Small intestine (tissue), 7 donors: Measurements from ENCODE around the gene SDK2. TPM values are rescaled to one million over a fixed set of nuclear protein-coding genes. Genes with fewer than 3 reads are reported as not detected.

Experiments used
- DNase-seq, 2 donors: peaks; one replicate each; pipeline versions ENCODE4 v3.0.0 to v3.0.0-alpha.2; 2013
- FAIRE-seq: peaks from 2 replicates; lab custom pipeline; 2012; peaks lifted over from hg19 to GRCh38; lab: Jason Lieb, UNC
- H3K27ac ChIP-seq, 3 donors: one replicate each; pipeline ENCODE4 v1.5.1; 2013; ENCODE audit warnings: low read length in 2 of 3, mild to moderate bottlenecking in 2 of 3, control low read depth in 1 of 3, inconsistent platforms in 1 of 3, low read depth in 1 of 3, moderate library complexity in 1 of 3
- H3K27me3 ChIP-seq, 3 donors: one replicate each; pipeline ENCODE4 v1.6.1; 2013; ENCODE audit warnings: low read length in 3 of 3, inconsistent platforms in 1 of 3; ENCODE audit not compliant: control insufficient read depth in 3 of 3, insufficient read depth in 3 of 3
- H3K36me3 ChIP-seq, 3 donors: one replicate each; pipeline ENCODE4 v1.6.1; 2013; ENCODE audit warnings: low read length in 3 of 3, inconsistent platforms in 1 of 3, low read depth in 1 of 3, mild to moderate bottlenecking in 1 of 3, moderate library complexity in 1 of 3; ENCODE audit not compliant: control insufficient read depth in 3 of 3, insufficient read depth in 2 of 3
- H3K4me1 ChIP-seq, 3 donors: one replicate each; pipeline ENCODE4 v1.6.1; 2013; ENCODE audit warnings: low read length in 2 of 3, inconsistent platforms in 1 of 3, low read depth in 1 of 3, mild to moderate bottlenecking in 1 of 3, moderate library complexity in 1 of 3; ENCODE audit not compliant: control insufficient read depth in 3 of 3, insufficient read depth in 2 of 3
- H3K4me3 ChIP-seq, 3 donors: one replicate each; pipeline ENCODE4 v1.5.1; 2013; ENCODE audit warnings: low read length in 3 of 3, control low read depth in 1 of 3, inconsistent platforms in 1 of 3, low read depth in 1 of 3, mild to moderate bottlenecking in 1 of 3, moderate library complexity in 1 of 3
- H3K9me3 ChIP-seq, 2 donors: one replicate each; pipeline ENCODE4 v1.6.1; 2013; ENCODE audit warnings: low read depth in 1 of 2, low read length in 1 of 2; ENCODE audit not compliant: control insufficient read depth in 2 of 2, insufficient read depth in 1 of 2
- WGBS, 3 donors: extraction: QIAGEN DNeasy Blood & Tissue Kit; methylation state at CpG; one replicate each; pipeline ENCODE4 v1.1.7; 2013; 5-methylcytosine and 5-hydroxymethylcytosine counted together
- polyA plus RNA-seq, 4 donors: library from polyadenylated mRNA; stranded (reverse) in 3 of 4; unstranded in 1 of 4; fragments of 200-250 nt in 3 of 4; fragments of 120-200 nt in 1 of 4; gene quantifications; one replicate each; pipeline versions ENCODE4 v1.2.1 to v1.2.3, GENCODE V29; 2013
- donor health status: healthy with polysubstance abuse.
- donor health status: control.
- donor health status: control.
- donor health status: Bipolar disorder and iron deficiency.
- donor health status: healthy.

SDK2 gene
- polyA plus RNA-seq, 4 donors: under 0.01 to 1.1 (median 0.10) TPM

DNA sequence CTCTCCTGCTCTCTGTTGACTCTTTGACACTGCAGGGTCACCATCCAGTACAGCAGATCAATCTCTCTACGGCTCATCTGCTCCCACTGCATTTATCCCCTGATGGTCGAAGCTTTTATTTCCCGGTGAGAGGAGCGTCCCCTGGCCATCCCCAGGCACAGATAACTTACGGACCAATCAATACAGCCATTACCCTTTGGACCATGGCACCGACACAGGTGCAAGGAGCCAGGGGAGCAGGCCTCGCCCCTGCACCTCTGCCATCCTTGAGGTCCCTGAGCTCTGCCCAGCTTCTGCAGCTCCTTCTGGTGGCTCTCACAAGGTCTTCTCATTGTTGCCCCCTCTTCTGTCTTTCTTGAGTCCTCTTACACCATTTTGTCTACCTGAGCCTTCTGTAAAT lies 115.6 kb downstream of the SDK2 start:
- no peaks in the 10 kb centered on the region for H3K27me3 ChIP-seq
- H3K4me1 ChIP-seq: no peaks in the 10 kb centered on the region
- DNase-seq (peak in 1 of 2 donors; percentile 14), FAIRE-seq (no peak)
- no peaks in the 10 kb centered on the region for H3K36me3 ChIP-seq
- WGBS, 3 donors: 18 to 55% (median 30%) methylated on average over 7 of the region's 7 CpGs
- H3K27ac ChIP-seq: no peak overlapping the region
- H3K9me3 ChIP-seq: no peaks in the 10 kb centered on the region
- no peak overlapping the region for H3K4me3 ChIP-seq

DNA sequence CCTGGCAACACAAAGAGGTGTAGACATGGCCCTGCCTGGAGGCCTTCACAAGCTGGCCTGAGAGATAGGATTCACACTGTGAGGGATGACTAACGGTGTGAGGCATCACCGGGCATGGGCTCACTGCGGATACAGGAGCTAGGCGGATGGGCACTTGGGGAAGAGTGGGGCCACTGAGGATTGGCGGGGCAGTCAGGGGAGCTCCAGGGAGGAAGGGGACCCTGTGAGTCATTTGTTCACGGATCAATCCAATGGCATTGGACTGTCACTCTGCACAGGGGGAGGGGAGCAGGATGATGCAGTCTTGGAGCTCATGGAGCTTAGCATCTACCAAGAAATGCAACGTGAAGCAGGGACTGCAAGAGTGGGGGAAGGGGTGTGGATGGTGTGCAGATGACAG lies 117.3 kb downstream of the SDK2 start:
- H3K9me3 ChIP-seq: no peaks in the 10 kb centered on the region
- no peak for DNase-seq
- H3K4me1 ChIP-seq: no peaks in the 10 kb centered on the region
- H3K27me3 ChIP-seq: no peaks in the 10 kb centered on the region
- no peak for FAIRE-seq
- WGBS, 3 donors: 82 to 87% (median 83%) methylated on average over 7 of the region's 7 CpGs
- no peak overlapping the region for H3K4me3 ChIP-seq
- H3K36me3 ChIP-seq: no peaks in the 10 kb centered on the region
- H3K27ac ChIP-seq: no peak overlapping the region

DNA sequence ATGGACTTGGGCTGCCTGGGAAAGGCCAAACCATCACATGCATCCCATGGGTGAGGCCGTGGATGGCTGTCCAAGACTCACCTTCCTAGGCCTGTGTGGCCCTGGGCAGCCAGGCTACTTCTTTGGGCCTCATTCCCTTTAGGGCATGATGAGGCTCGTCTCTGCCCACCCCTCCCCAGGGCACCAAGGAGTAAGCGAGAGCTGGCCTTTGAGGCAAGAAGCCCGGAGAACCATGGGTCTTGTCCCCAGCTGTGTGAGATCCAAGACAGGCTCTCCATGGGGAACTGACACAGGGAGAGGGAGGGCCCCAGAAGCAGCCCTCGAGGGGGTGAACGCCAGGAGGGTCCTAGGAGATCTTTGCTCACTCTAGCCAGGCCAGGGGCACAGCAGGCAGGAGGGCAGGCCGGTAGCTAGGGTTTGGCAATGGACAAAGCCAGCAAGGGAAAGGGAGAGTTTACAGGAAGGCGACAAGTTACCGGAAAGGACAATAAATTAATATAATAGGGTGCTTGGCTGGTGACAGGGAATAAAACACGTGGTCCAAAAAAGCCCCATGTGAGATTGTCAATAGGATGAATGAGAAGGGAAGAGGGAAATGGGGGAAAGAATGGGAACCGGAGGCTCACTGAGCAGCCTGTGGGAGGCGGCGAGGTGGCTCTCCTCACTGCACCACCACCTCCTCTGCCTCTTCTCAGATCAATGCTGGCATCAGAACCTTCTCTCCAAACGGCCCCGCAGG lies 119.1 kb downstream of the SDK2 start:
- Histone ChIP-seq H3K9me3 (no peaks in the 10 kb centered on the region), H3K27me3 (no peaks in the 10 kb centered on the region), H3K27ac (no peak overlapping the region), H3K4me3 (no peak overlapping the region), H3K4me1 (no peaks in the 10 kb centered on the region), H3K36me3 (no peaks in the 10 kb centered on the region)
- DNase-seq (no peak), FAIRE-seq (no peak)
- WGBS, 3 donors: 78 to 82% (median 81%) methylated on average over 14 to 15 of the region's 15 CpGs

DNA sequence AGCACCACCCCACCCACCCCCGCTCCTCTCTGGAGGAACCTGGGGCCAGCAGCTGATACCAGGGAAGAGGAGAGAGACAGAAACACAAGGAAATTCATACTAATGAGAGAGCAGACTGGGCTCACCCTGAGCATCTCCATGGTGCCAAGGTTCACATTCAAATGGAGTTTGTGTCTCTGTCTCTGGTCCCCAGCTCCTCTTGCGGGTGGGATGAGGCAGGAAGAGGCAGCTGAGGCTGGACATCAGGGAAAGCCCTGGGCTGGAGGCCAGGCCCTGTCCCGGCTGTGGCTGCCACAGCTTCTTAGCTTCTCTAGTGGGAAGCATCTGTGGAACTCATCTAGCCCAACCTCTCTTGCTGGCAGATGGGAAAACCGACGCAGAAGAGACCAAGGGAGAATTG lies 121.5 kb downstream of the SDK2 start:
- Histone ChIP-seq H3K27ac (no peak overlapping the region), H3K36me3 (no peaks in the 10 kb centered on the region), H3K4me1 (no peaks in the 10 kb centered on the region), H3K4me3 (no peak overlapping the region), H3K27me3 (no peaks in the 10 kb centered on the region), H3K9me3 (no peaks in the 10 kb centered on the region)
- no peak for FAIRE-seq
- WGBS, 3 donors: 80 to 83% (median 82%) methylated on average over 5 of the region's 5 CpGs
- DNase-seq: no peak

DNA sequence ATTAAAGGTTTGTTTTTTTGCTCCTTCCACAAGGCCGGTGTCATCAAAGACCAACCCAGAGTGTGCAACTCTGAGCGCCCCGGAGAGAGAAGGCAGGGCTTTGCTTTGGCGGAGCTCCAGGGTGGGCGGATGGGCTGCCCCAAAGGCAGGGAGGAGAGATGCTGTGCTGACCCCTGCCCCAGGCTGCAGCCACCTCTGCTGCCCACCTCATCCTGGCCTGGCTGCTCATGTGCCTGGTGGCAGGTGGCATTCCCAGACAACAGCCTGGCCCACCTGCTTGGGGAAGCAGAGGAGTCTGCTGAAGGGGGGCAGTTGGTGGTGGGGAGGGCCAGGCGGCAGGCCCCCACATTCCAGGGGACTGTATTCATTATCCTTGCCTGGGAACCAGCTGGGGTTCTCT lies 122.1 kb downstream of the SDK2 start:
- no peaks in the 10 kb centered on the region for H3K27me3 ChIP-seq
- no peak for DNase-seq
- no peak overlapping the region for H3K27ac ChIP-seq
- WGBS, 3 donors: 69 to 87% (median 83%) methylated on average over 6 of the region's 6 CpGs
- no peak for FAIRE-seq
- H3K36me3 ChIP-seq: no peaks in the 10 kb centered on the region
- H3K4me3 ChIP-seq: no peak overlapping the region
- no peaks in the 10 kb centered on the region for H3K9me3 ChIP-seq
- H3K4me1 ChIP-seq: no peaks in the 10 kb centered on the region

DNA sequence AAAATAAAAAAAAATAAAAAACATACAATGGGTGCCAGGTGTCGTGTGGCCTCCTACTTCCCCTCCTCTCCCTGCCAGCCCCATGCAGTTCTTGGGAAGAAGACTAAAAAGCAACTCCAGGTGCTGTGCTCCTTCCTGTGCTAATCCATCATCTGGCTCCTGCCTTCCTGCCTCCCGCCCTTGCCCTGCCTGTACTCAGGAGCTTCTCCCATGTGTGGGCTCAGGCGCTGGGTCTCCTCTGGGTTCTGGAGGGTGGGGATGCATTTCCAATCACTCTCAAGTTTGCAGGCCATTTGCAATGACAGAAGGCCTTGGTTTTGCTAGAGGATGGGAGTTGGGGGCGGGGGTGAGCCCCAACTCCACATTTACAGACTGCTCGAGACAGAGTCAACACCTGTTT lies 122.9 kb downstream of the SDK2 start:
- Histone ChIP-seq H3K4me1 (no peaks in the 10 kb centered on the region), H3K4me3 (no peak overlapping the region), H3K27ac (no peak overlapping the region), H3K9me3 (no peaks in the 10 kb centered on the region), H3K36me3 (no peaks in the 10 kb centered on the region), H3K27me3 (no peaks in the 10 kb centered on the region)
- FAIRE-seq (no peak), DNase-seq (no peak)
- 58 to 78% (median 78%) methylated on average over 5 of the region's 5 CpGs for WGBS, 3 donors

DNA sequence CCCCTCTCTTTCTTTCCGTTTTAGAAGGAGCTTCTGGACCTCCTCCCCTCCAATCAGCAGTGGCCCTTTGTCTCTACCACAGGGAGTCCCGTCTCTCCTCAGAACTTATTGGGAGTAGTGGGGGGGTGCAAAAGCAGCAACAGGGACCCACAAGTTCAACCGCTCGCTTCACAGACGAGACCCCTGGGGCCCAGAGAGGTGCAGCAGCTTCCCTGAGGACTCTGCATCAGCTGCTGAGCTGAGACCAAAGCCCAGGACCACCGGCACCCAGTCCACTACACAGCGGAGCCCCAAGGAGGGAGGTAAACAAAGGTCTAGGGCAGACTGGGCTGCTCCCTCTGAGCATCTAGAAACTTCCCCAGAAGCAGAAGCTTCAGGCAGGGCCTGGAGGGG lies 123.9 kb downstream of the SDK2 start:
- Histone ChIP-seq H3K4me1 (no peaks in the 10 kb centered on the region), H3K27me3 (no peaks in the 10 kb centered on the region), H3K4me3 (no peak overlapping the region), H3K36me3 (no peaks in the 10 kb centered on the region), H3K9me3 (no peaks in the 10 kb centered on the region), H3K27ac (no peak overlapping the region)
- DNase-seq (no peak), FAIRE-seq (no peak)
- WGBS, 3 donors: 60 to 78% (median 69%) methylated on average over 7 of the region's 7 CpGs

DNA sequence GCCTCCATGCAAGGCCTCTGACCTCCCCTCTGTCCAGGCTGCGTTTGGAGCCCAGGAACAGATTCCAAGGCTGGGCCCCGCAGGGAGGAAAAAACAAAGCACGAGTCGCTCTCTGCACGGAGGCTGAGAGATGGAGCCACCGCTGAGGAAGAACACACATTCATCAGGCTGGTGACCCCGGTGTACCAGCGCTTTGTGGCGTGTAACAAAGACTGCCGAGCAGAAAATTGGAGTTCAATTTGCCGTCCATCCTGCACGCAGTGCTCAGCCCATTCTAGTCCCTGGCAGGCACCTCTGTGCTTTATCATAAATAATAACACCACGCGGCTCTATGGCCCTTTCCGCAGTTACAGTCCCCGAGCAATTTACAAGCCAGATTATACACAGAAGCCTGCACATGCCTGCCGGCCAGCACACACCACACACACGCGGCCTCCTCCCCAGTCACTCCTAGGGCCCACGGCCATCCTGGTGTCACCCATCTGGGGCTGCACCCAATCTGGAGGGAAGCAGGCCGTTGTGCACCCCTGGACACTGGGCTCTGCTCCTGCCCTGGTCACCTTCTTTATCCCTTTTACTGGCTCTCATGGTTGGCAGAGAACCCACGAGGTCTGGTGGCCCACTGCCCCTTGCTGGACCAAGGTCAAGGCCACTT lies 124.4 kb downstream of the SDK2 start:
- FAIRE-seq (no peak), DNase-seq (no peak)
- Histone ChIP-seq H3K4me3 (no peak overlapping the region), H3K27me3 (no peaks in the 10 kb centered on the region), H3K9me3 (no peaks in the 10 kb centered on the region), H3K4me1 (no peaks in the 10 kb centered on the region), H3K27ac (no peak overlapping the region), H3K36me3 (no peaks in the 10 kb centered on the region)
- 76 to 82% (median 82%) methylated on average over 22 of the region's 22 CpGs for WGBS, 3 donors
